Measurements from ENCODE around the gene MIER2. TPM values are rescaled to one million over a fixed set of nuclear protein-coding genes. Genes with fewer than 3 reads are reported as not detected.

The MIER2 gene
- total RNA-seq, 1 donor from 2014 or later = 30.7 TPM

GRCh38 chr19:379796-380195, 35.2 kb upstream of the MIER2 start:
- no peaks in the 10 kb centered on the region for H3K36me3 ChIP-seq
- no peak for DNase-seq (ENCODE audit: extremely low spot score in 2 of 2)
- peaks cover 4% of the 10 kb centered on the region for H3K27me3 ChIP-seq
- H3K4me1 ChIP-seq = peaks cover 3% of the 10 kb centered on the region
- H3K27ac ChIP-seq = no peak overlapping the region
- no peak for TF ChIP-seq POLR2AphosphoS5 (IDR thresholded peaks at IDR 0.05; ENCODE audit: insufficient read depth in 1 of 2, low read depth in 1 of 2)
- no peak for TF ChIP-seq POLR2A (IDR thresholded peaks at IDR 0.05)
- TF ChIP-seq CTCF (IDR thresholded peaks at IDR 0.05) = no peak
- no peak overlapping the region for H3K4me3 ChIP-seq
- no peaks in the 10 kb centered on the region for H3K9me3 ChIP-seq
- intact Hi-C loops (cut with DNase I) = no loop called here

- Histone ChIP-seq H3K4me1 (peaks cover 8% of the 10 kb centered on the region), H3K36me3 (no peaks in the 10 kb centered on the region), H3K4me3 (no peak overlapping the region), H3K27me3 (peaks cover 4% of the 10 kb centered on the region), H3K27ac (no peak overlapping the region), H3K9me3 (no peaks in the 10 kb centered on the region)
- intact Hi-C loops (cut with DNase I) = no loop called here
- TF ChIP-seq CTCF (IDR thresholded peaks at IDR 0.05) (no peak), POLR2A (IDR thresholded peaks at IDR 0.05) (no peak), POLR2AphosphoS5 (IDR thresholded peaks at IDR 0.05; ENCODE audit: insufficient read depth in 1 of 2, low read depth in 1 of 2) (no peak)
- no peak for DNase-seq (ENCODE audit: extremely low spot score in 2 of 2)
Observed at GRCh38 chr19:378706-379105, 34.1 kb upstream of the MIER2 start.

- intact Hi-C loops (cut with DNase I) = no loop called here
- peaks cover 8% of the 10 kb centered on the region for H3K4me1 ChIP-seq
- H3K27me3 ChIP-seq = no peaks in the 10 kb centered on the region
- no peaks in the 10 kb centered on the region for H3K36me3 ChIP-seq
- H3K4me3 ChIP-seq = no peak overlapping the region
- TF ChIP-seq CTCF (IDR thresholded peaks at IDR 0.05) (no peak), POLR2AphosphoS5 (IDR thresholded peaks at IDR 0.05; ENCODE audit: insufficient read depth in 1 of 2, low read depth in 1 of 2) (no peak), POLR2A (IDR thresholded peaks at IDR 0.05) (no peak)
- DNase-seq (ENCODE audit: extremely low spot score in 2 of 2) = no peak
- no peaks in the 10 kb centered on the region for H3K9me3 ChIP-seq
- no peak overlapping the region for H3K27ac ChIP-seq
Observed at GRCh38 chr19:377801-378581, 33.4 kb upstream of the MIER2 start.

- Histone ChIP-seq H3K27ac (no peak overlapping the region), H3K9me3 (no peaks in the 10 kb centered on the region), H3K36me3 (no peaks in the 10 kb centered on the region), H3K4me3 (no peak overlapping the region), H3K27me3 (no peaks in the 10 kb centered on the region), H3K4me1 (peaks cover 8% of the 10 kb centered on the region)
- no peak for TF ChIP-seq CTCF (IDR thresholded peaks at IDR 0.05)
- TF ChIP-seq POLR2A (IDR thresholded peaks at IDR 0.05) = no peak
- no peak for TF ChIP-seq POLR2AphosphoS5 (IDR thresholded peaks at IDR 0.05; ENCODE audit: insufficient read depth in 1 of 2, low read depth in 1 of 2)
- DNase-seq (ENCODE audit: extremely low spot score in 2 of 2) = no peak
- intact Hi-C loops (cut with DNase I) = no loop called here
Observed at GRCh38 chr19:376111-376470, 31.5 kb upstream of the MIER2 start.

GRCh38 chr19:375395-376110, 31.0 kb upstream of the MIER2 start:
- no peak overlapping the region for H3K4me3 ChIP-seq
- TF ChIP-seq POLR2A (IDR thresholded peaks at IDR 0.05) = no peak
- no peak for TF ChIP-seq POLR2AphosphoS5 (IDR thresholded peaks at IDR 0.05; ENCODE audit: insufficient read depth in 1 of 2, low read depth in 1 of 2)
- no peak for TF ChIP-seq CTCF (IDR thresholded peaks at IDR 0.05)
- no peaks in the 10 kb centered on the region for H3K27me3 ChIP-seq
- no peak overlapping the region for H3K27ac ChIP-seq
- intact Hi-C loops (cut with DNase I) = no loop called here
- no peak for DNase-seq (ENCODE audit: extremely low spot score in 2 of 2)
- H3K36me3 ChIP-seq = no peaks in the 10 kb centered on the region
- no peaks in the 10 kb centered on the region for H3K9me3 ChIP-seq
- H3K4me1 ChIP-seq = peaks cover 8% of the 10 kb centered on the region

Data from vagina (tissue), 2 donors.